Measurements from ENCODE around the gene COMMD1.

GRCh38 chr2:62109554-62109953 lies 204.1 kb downstream of the COMMD1 start:
- TF ChIP-seq CTCF (conservative IDR thresholded peaks at IDR 0.05; ENCODE audit: low read depth in 2 of 2) (no peak), EZH2 (IDR thresholded peaks at IDR 0.05; ENCODE audit: low read depth, unreplicated experiment) (no peak), ZNF114 (CRISPR knock-in tag; IDR thresholded peaks at IDR 0.05) (no peak), POLR2AphosphoS5 (IDR thresholded peaks at IDR 0.05; ENCODE audit: low read depth) (no peak), ETS1 (IDR thresholded peaks at IDR 0.05) (no peak), ZNF331 (CRISPR knock-in tag; IDR thresholded peaks at IDR 0.05; ENCODE audit: low read depth) (no peak), CREB1 (CRISPR knock-in tag; IDR thresholded peaks at IDR 0.05; ENCODE audit: low read depth) (no peak), REST (IDR thresholded peaks at IDR 0.05; ENCODE audit: unreplicated experiment) (no peak)

Data from GM23338 (cell line).